MM.1S (cell line): Measurements from ENCODE around the gene TMEM208.

Experiments
- DNase-seq: peaks from one replicate; pipeline ENCODE4 v3.0.0-alpha.2; 2015
- H2AFZ ChIP-seq: fragments of 300-600 bp; sonication (generic); 2 replicates; pipeline ENCODE4 v1.6.0; 2016; ENCODE audit warnings: antibody characterized with exemption, low read length
- H3F3A ChIP-seq: fragments of 300-600 bp; sonication (generic); 2 replicates; pipeline ENCODE4 v1.6.1; 2016; ENCODE audit warnings: mild to moderate bottlenecking, antibody characterized with exemption, low read length, moderate library complexity, mixed read lengths; ENCODE audit not compliant: insufficient read depth
- H3K27ac ChIP-seq: fragments of 300-600 bp; sonication (generic); 2 replicates; pipeline ENCODE4 v1.5.1; 2016; ENCODE audit warnings: mild to moderate bottlenecking, low read length
- H3K27me3 ChIP-seq: fragments of 300-600 bp; sonication (generic); replicated peaks from 2 replicates; pipeline ENCODE4 v1.6.0; 2016; ENCODE audit warnings: low read length; ENCODE audit not compliant: insufficient read depth
- H3K36me3 ChIP-seq: fragments of 300-600 bp; sonication (generic); replicated peaks from 2 replicates; pipeline ENCODE4 v1.6.1; 2016; ENCODE audit warnings: mild to moderate bottlenecking, low read length, mixed read lengths; ENCODE audit not compliant: insufficient read depth
- H3K4me1 ChIP-seq: fragments of 300-600 bp; sonication (generic); 2 replicates; pipeline ENCODE4 v1.6.1; 2016; ENCODE audit warnings: low read length, mixed read lengths
- H3K4me2 ChIP-seq: fragments of 300-600 bp; sonication (generic); 2 replicates; pipeline ENCODE4 v1.6.0; 2016; ENCODE audit warnings: low read depth, low read length
- H3K4me3 ChIP-seq: fragments of 300-600 bp; sonication (generic); 2 replicates; pipeline ENCODE4 v1.5.1; 2016; ENCODE audit warnings: low read length, mixed read lengths
- H3K79me2 ChIP-seq: fragments of 300-600 bp; sonication (generic); 2 replicates; pipeline ENCODE4 v1.6.1; 2016; ENCODE audit warnings: mixed run types, low read length, mixed read lengths
- H3K9ac ChIP-seq: fragments of 300-600 bp; sonication (generic); 2 replicates; pipeline ENCODE4 v1.6.1; 2016; ENCODE audit warnings: low read length, mixed read lengths
- H3K9me2 ChIP-seq: fragments of 300-600 bp; sonication (generic); replicated peaks from 2 replicates; pipeline ENCODE4 v1.6.1; 2016; ENCODE audit warnings: mild to moderate bottlenecking, low read length, mixed read lengths; ENCODE audit not compliant: insufficient read depth
- H3K9me3 ChIP-seq: fragments of 300-600 bp; sonication (generic); replicated peaks from 2 replicates; pipeline ENCODE4 v1.6.1; 2016; ENCODE audit warnings: mild to moderate bottlenecking, low read length, mixed read lengths; ENCODE audit not compliant: insufficient read depth
- H4K20me1 ChIP-seq: fragments of 300-600 bp; sonication (generic); 2 replicates; pipeline ENCODE4 v1.6.1; 2016; ENCODE audit warnings: mild to moderate bottlenecking, low read length, moderate library complexity, mixed read lengths; ENCODE audit not compliant: insufficient read depth
- EZH2 ChIP-seq: fragments of 300-600 bp; sonication (generic); optimal IDR thresholded peaks from 2 replicates; pipeline ENCODE3; 2017; ENCODE audit warnings: low read depth, mild to moderate bottlenecking, antibody characterized with exemption, low read length, mixed read lengths
- EZH2phosphoT487 ChIP-seq: fragments of 300-600 bp; sonication (generic); IDR thresholded peaks from 2 replicates; pipeline ENCODE4 v1.6.1; 2018; ENCODE audit warnings: antibody characterized with exemption, low read length
- TF ChIP-seq, protein P1 (sequence below): fragments of 300-600 bp; sonication (generic); IDR thresholded peaks from 2 replicates; pipeline ENCODE4 v1.5.1; 2016; ENCODE audit warnings: antibody characterized with exemption, low read length, mixed read lengths

TMEM208 gene

GRCh38 chr16:67202426-67202825 lies 24.5 kb upstream of the TMEM208 start:
- no peak overlapping the region for H3K9ac ChIP-seq
- H3K79me2 ChIP-seq = 0 out of 2 replicates have a peak, but pooled peaks cover 1% of the 10 kb centered on the region
- no peaks in the 10 kb centered on the region for H3K9me2 ChIP-seq
- H2AFZ ChIP-seq = no peak overlapping the region
- H3K27me3 ChIP-seq = no peaks in the 10 kb centered on the region
- TF ChIP-seq EZH2phosphoT487 (no peak), EZH2 (no peak)
- TF ChIP-seq, protein P1, sequence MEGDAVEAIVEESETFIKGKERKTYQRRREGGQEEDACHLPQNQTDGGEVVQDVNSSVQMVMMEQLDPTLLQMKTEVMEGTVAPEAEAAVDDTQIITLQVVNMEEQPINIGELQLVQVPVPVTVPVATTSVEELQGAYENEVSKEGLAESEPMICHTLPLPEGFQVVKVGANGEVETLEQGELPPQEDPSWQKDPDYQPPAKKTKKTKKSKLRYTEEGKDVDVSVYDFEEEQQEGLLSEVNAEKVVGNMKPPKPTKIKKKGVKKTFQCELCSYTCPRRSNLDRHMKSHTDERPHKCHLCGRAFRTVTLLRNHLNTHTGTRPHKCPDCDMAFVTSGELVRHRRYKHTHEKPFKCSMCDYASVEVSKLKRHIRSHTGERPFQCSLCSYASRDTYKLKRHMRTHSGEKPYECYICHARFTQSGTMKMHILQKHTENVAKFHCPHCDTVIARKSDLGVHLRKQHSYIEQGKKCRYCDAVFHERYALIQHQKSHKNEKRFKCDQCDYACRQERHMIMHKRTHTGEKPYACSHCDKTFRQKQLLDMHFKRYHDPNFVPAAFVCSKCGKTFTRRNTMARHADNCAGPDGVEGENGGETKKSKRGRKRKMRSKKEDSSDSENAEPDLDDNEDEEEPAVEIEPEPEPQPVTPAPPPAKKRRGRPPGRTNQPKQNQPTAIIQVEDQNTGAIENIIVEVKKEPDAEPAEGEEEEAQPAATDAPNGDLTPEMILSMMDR = no peak
- H3K36me3 ChIP-seq = no peaks in the 10 kb centered on the region
- H4K20me1 ChIP-seq = no peaks in the 10 kb centered on the region
- no peak overlapping the region for H3K4me2 ChIP-seq
- H3K9me3 ChIP-seq = no peaks in the 10 kb centered on the region
- H3K4me3 ChIP-seq = no peak overlapping the region
- H3F3A ChIP-seq = no peaks in the 10 kb centered on the region
- H3K4me1 ChIP-seq = no peaks in the 10 kb centered on the region
- H3K27ac ChIP-seq = no peak overlapping the region
- DNase-seq = no peak

GRCh38 chr16:67202956-67203493 lies 23.9 kb upstream of the TMEM208 start:
- H3K9me3 ChIP-seq = no peaks in the 10 kb centered on the region
- H3K9me2 ChIP-seq = no peaks in the 10 kb centered on the region
- no peaks in the 10 kb centered on the region for H3K27me3 ChIP-seq
- no peak for DNase-seq
- no peak overlapping the region for H3K27ac ChIP-seq
- H3F3A ChIP-seq = no peaks in the 10 kb centered on the region
- no peaks in the 10 kb centered on the region for H3K36me3 ChIP-seq
- H3K9ac ChIP-seq = no peak overlapping the region
- H2AFZ ChIP-seq = no peak overlapping the region
- no peaks in the 10 kb centered on the region for H3K4me1 ChIP-seq
- no peaks in the 10 kb centered on the region for H3K79me2 ChIP-seq
- H3K4me3 ChIP-seq = no peak overlapping the region
- H3K4me2 ChIP-seq = no peak overlapping the region
- TF ChIP-seq, protein P1 = no peak
- TF ChIP-seq EZH2 (no peak), EZH2phosphoT487 (no peak)
- no peaks in the 10 kb centered on the region for H4K20me1 ChIP-seq

- no peaks in the 10 kb centered on the region for H3K27me3 ChIP-seq
- H3K9me2 ChIP-seq = no peaks in the 10 kb centered on the region
- no peak overlapping the region for H3K27ac ChIP-seq
- H3K36me3 ChIP-seq = no peaks in the 10 kb centered on the region
- no peaks in the 10 kb centered on the region for H3K79me2 ChIP-seq
- H2AFZ ChIP-seq = no peak overlapping the region
- no peaks in the 10 kb centered on the region for H3K9me3 ChIP-seq
- no peaks in the 10 kb centered on the region for H3F3A ChIP-seq
- H3K4me1 ChIP-seq = no peaks in the 10 kb centered on the region
- H3K4me2 ChIP-seq = no peak overlapping the region
- no peak overlapping the region for H3K4me3 ChIP-seq
- no peak for DNase-seq
- H4K20me1 ChIP-seq = no peaks in the 10 kb centered on the region
- no peak overlapping the region for H3K9ac ChIP-seq
- TF ChIP-seq EZH2 = no peak
- TF ChIP-seq, protein P1 = no peak
These were observed 22.9 kb upstream of the TMEM208 start for GRCh38 chr16:67204076-67204475.
